ENCODE data around the gene DUS1L.

- TF ChIP-seq CTCF (IDR thresholded peaks at IDR 0.05 in 2 of 3, conservative IDR thresholded peaks at IDR 0.05 in 1 of 3; ENCODE audit: borderline replicate concordance in 1 of 3, insufficient read depth in 1 of 3, low read depth in 2 of 3, low read length in 2 of 3) (no peak), YY1 (IDR thresholded peaks at IDR 0.05; ENCODE audit: extremely low read depth, insufficient replicate concordance, low read depth, low read length) (no peak), POLR2A (IDR thresholded peaks at IDR 0.05; ENCODE audit: borderline replicate concordance, extremely low read depth, insufficient read depth, insufficient read length) (no peak), FOSL1 (IDR thresholded peaks at IDR 0.05; ENCODE audit: low read depth) (no peak), EZH2 (IDR thresholded peaks at IDR 0.05) (no peak), ZNF274 (IDR thresholded peaks at IDR 0.05; ENCODE audit: low read depth, low read length) (no peak), EGR1 (IDR thresholded peaks at IDR 0.05; ENCODE audit: low read depth) (no peak), CEBPB (IDR thresholded peaks at IDR 0.05; ENCODE audit: low read depth) (no peak), TCF7L2 (IDR thresholded peaks at IDR 0.05; ENCODE audit: borderline replicate concordance, extremely low read depth, insufficient read depth, insufficient read length) (no peak), RAD21 (IDR thresholded peaks at IDR 0.05; ENCODE audit: low read depth) (no peak), ZFX (IDR thresholded peaks at IDR 0.05) (no peak), EZH2phosphoT487 (IDR thresholded peaks at IDR 0.05; ENCODE audit: borderline replicate concordance) (no peak)
Observed at GRCh38 chr17:82078433-82078832, 12.8 kb upstream of the DUS1L start.
